ENCODE measurements around the gene RPE. TPM values are rescaled to one million over a fixed set of nuclear protein-coding genes. Genes with fewer than 3 reads are reported as not detected.

Gene RPE
- polyA plus RNA-seq (ENCODE audit: insufficient read length): 22.7 TPM

DNA sequence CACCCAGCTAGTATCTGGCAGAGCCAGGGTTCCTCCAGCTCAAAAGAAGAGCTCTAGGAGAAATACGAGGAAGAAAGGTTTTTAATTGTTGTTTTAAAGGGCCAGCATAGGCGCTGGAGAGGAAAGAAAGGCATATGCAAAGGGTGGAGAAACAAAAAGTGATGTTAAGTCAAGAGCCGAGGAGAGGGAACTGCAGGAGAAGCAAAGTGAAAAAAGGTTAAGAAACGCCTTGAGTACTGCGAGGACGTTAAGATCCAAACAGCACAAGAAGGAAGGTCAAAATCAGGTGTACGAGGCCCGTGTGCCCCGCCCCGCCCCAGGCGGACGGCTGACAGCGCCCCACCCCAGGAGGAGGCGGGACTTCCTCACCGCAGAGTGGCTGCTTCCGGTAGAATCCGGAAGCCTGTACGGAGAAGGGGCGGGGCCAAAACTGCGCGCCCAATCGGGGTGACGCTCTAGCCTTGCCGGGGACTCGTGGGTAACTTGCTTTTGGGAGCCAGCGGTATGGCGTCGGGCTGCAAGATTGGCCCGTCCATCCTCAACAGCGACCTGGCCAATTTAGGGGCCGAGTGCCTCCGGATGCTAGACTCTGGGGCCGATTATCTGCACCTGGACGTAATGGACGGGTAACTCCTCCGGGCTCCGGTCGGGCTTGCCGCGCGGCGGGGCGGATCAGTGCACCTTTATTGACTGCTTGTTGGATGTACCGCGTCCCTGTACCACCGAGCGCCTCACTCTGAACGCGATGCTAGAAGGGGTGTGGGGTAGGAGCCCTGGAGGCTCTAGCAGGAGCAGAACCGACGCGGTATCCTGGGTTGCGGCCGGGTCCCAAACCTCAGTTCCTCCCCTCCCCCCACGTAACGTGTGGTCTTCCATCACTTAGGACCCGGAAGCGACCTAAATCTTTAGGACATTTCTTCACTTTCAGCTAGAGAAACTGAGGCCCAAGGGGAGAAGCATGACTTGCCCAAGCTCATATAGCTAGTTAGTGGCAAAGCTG lies at the start of gene RPE:
Gene RPE, plus strand, starts transcription at position 481 of the 1,000 bp plus-strand sequence. Its CDS starts 24 bp downstream, at position 505.
- DNase-seq: peak; percentile 95

DNA sequence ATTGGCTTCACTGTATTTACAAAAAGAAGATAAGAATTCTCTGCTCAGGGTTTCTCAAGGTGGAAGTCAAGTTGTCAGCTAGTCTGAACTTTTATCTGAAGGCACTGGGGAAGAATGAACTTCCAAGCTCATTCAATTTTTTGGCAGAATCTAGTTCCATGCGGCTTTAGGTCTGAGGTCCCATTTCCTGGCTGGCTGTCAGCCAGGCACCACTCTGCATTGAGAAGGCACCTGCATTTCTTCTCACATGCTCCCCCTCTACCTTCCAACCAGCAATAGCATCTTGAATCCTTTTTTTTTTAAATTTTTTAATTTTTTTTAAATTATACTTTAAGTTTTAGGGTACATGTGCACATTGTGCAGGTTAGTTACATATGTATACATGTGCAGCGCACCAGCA lies 46.2 kb upstream of the RPE start:
- no peak for DNase-seq

DNA sequence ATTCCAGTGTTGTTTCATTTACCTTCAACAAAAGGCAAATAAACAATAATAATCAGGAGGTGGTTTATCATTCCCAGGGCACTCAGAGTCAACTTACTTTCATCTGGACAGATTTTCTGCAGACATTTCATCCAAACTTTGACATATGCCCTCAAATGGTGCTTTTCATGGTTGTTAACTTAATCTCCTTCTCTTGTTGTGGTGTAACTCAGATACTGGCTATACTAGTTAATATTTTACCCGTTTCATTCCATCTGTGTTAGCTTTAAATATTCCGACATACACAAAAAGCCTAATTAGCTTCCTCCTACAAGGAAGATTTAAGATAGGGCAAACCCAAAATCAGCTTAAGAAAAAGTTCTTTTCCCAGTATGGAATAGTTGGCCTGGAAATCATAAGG lies 44.4 kb upstream of the RPE start:
- DNase-seq: no peak

DNA sequence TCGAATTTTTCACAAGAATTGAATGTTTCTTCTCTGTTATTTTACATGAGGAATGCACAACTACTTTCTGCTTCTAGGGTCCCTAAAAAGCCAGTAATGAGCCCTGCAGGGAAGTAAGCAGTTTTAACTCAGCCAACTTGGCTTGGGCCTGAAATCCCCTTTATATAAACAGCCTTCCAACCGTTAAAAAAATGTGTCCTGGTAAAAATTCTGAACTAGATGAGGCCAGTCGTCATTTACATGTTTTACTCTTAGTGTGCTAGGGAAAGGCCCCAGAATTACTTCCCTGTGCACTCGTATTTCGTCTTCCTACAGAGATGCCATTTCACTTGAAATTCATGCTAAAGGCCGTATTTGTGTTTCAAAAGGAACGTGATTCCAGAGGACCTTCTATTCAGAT lies 42.4 kb upstream of the RPE start:
- DNase-seq: no peak

DNA sequence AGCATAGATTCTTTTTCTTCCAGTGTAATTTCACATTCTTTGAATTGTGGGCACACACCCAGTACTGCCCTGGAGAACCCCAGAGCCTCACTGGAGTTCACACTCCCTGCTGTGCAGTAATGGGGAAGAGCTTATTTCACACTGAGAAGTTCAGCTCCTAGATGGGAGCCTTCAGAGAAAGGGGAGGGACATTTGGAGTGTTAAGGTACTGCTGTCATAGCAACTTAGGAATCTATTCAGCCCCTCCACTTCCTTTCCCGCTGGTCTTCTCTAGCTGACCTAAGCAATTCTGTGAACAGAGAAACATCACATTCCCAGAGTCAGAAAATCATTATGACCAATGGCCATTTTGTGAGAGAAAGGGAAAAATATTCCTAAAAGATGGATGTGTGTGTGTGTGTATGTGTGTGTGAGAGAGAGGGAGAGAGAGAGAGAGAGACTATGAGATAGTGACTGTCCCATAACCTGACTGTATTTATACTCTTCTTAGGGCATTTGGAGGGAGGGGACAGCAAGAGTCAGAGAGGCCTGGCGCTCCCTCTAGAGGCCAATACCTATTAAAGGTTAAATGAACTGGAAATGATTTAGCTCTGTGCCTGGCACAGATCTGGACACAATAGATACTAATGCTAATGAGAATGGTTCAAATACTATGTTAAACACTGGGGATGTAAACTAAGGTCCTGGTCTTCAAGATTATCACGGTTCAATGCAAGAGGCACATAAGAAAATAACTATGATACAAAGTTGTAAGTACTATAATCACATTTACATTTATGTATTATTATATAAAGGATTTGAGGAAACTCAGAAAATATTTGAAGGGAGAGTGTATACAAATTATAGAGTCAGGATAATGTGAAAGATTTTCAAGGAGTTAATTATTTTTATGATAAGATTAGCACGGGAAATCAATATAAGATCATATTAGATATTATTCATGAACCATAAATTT lies 41.5 kb upstream of the RPE start:
- DNase-seq: peak; percentile 48

DNA sequence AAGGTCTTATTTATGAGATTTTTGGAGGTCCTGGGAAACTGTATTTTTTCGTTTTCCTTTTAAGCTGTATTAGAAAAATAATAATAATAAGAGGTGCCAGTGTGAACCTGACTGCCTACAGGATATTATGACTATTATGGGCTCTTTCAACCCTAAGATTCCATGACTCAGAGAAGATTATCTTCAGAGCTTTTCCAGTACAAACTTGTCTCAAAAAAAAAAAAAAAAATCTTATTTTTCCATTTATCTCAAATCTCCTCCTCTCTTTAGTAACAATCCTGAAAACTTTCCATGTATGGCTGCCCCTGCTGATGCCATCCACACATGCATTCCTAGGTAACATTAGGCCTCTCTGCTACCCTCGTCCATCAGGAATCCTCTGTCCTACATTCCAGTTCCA lies 36.7 kb upstream of the RPE start:
- no peak for DNase-seq

DNA sequence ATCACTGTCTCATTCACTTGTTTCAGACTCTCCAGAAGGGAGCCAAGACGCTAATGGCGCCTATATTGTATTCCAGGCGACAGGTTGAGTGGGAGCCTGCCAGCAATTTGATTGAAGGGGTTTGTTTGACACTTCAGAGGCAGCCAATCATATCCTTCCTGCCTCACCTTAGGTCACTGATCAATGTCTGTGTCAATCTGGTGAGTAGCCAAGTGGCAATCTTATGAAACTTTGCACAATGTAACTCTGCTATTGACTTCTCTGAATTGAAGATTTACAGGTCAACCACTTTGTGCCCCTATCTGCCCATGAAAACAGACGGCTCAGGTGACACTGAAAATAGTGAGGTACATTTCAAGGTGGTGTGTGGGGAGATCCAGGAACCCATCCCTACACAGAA lies 32.7 kb upstream of the RPE start:
- no peak for DNase-seq

DNA sequence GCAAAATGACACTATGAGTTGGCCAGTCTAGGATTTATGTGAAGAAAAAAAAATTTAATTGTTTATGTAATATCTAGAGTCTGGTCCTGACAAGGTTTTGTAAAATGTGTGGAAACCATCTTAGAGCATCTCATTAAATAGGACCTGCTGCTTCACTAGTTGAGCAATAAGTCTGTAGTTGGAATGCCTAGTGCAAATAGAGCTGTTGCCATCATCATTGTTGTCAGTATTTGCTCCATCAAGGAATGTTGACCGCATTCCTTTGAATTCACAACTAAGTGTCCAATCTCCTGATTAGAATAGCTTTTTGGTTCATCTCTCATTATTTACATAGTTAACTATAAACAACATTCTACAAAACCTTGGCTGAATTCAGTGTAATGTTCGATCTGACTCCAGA lies 32.2 kb upstream of the RPE start:
- DNase-seq: no peak

DNA sequence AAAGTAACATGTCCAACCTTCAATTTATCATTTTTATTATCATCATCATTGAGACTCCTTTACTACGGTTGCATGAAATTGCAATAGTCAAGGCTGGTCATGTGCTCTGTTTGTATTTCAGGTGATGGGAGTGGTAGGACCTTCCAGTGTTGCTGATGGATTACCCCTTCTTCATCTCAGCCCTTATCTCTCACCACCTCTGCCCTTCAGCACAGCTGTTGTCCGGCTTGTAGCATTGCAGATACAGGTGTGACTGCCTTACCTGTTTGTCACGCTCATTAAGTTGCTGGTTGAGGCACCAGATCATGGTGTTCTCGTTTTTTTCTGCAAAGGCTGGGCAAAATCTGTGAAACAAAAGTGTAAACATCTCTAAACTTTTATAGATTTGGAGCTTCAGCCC lies 31.7 kb upstream of the RPE start:
- DNase-seq: no peak

DNA sequence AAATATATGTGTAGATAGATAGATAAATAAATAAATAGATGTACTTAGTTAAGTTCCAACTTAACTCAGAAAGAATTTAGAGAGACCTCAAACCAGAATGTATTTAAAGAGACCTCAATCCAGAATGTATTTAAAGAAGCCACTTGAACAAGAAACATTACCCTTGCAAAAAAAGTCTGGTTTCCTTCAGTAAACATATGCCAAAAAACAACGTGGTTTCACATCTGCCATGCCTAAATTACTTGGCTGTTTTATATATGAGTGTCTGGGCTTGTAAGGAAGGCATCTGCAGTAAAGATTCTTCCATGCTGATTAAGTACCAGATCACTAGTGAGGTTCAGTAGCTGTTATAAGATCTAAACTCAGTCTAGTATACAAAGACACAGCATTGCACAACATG lies 29.1 kb upstream of the RPE start:
- no peak for DNase-seq

DNA sequence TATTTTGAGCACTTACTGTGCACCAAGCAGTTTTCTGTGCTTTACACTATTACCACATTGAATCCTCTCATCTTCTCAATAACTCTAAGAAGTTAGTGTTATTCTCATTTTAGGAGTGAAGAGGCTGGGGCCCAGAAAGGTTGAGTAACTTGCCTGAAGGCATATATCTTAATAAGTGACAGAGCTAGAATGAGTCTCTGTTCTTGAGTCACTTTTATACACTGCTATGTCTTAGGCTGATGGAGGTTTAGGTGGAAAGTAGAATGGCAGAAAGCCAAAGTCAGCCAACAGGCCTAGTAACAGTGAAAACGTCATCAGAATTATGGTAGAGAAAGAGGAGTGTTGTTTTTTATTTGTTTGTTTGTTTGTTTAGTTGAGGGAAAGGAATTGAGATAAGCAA lies 27.9 kb upstream of the RPE start:
- DNase-seq: no peak

DNA sequence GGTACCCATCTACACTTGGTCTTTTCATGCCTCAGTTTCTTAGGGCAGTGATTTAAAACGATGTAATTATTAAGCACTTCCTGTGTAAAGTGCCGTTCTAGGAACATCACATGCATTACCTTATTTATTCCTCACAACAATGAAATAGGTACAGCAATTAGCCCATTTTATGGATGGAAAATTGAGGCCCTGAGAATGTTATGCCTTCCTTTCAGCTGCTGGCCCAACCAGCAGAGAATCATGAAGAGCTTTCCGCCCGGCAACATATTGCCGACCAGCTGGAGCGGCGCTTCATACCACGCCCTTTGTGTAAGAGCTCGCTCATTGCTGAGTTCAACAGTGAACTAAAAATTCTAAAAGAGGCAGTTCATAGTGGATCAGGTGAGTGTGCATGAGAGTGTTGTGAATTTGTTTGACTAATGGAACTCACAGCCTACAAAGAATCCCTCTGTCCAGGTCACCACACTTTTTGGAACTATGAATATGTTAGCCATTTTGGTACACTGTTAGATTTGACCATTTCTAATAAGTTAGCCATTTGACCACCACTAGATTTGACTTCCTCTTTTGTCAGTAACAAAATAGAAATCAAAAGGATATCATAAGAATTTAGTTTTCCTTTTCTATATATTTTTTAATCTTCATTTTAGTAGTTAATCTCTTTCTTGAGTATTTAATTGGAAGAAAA lies 25.6 kb upstream of the RPE start:
- DNase-seq: no peak

DNA sequence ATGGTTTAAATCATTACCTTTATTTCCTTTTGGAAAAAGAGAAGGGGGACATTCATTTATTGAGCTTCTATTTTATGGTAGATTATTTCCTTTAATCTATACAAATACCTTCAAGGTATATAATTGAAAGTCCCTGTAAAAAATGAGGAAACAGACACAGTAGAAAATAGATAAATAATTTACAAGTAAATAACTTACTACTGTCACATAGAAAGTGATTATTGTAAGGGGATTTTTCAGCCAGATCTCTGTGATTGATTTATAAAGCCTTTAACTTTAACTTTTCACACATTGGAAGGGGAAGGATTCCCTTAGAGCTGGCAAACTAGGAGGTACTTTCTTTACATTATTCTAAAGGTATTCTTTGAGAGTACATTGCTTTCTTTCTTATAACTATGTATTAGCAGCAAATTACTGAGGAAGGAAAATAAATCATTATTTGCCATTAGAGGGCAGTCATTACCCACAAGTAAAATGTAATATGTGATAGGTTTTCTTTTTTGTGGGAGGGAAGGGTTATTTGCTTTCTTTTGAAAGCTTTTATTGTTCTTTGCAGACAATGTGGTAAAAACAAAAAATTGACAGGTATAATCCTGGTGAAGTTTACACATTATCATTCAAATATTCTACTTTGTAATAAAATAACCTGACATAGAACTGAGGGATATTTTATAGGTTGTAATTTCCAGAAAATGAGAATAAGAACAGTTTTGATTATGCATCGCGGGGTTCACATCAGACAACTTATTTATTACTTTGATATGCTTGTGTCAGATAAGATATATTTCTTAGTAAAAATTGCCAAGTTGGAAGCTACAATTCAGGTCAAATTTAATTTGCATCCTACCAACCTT lies 24.8 kb upstream of the RPE start:
- peak; percentile 41 for DNase-seq

DNA sequence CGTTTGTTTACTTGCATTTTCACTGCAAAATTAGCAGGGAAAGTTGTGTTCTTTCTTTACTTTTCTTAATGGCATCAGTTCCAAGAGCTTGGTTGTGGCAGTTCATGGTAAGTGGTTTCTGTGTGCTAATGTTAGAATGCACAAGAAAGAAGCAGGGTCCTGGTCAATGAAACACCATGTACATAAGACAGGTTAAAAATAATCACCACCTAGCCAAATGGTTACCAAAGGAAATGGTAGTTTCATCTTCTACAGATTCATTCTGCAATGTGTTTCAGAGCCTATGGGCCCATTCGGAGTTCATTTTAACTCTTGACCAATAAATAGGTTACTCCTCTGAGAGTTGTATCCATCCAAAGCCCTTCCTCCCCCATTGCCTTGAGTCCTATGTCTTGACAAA lies 18.1 kb upstream of the RPE start:
- no peak for DNase-seq

DNA sequence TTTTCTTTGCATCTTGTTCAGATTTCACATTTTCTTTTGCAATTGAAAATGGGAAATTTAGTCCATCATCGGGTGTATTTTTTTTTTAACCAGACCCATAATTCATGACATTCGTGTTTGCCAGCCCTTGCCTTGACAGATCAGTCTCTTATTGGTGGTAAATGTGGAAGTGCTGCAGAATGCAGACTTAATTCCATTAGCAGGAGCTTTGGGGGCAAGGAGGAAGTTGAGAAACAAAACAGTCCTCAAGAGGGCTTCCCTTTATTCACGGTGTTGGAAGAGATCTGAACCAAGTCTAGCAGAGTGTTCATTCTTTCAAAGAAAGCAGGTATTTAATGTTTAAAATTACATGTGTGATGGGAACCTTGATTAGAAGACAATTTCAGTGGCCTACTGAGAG lies 16.6 kb upstream of the RPE start:
- no peak for DNase-seq

DNA sequence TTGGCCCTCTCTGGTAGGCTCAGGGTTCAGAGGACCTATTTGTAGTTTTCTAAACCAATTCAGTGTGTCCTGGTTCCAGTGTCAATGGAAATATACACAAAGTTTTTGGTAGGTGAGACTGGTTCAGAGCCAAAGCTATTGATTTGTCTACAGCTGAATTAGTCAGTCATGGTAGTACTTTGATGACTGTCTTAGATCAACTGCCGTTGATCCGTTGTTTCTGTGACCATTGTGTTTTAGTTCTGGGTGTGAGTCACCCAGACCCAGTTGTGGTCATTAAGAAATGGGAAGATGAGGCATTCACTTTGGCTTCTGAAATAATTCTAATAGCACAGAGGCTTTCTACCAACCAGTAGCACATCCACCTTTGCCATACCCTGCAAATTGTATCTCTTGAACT lies 16.0 kb upstream of the RPE start:
- DNase-seq: no peak

DNA sequence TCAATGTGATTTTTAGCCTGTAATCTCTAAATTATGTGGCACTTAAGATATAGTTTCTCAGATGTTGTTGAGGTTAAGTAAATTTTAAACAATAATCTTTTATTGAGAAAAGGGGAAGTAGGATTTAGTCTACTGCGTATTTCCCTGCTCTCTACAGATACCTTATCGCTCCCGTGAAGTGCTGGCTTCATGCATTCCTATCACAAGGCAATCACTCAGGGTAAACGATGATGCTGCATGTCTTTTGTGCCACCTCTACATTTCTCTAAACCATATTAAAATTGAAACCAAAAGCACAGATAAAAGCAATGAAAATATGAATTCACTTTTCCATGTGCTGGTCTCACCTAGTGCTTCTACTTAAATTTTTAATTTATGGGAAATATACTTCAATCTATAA lies 14.4 kb upstream of the RPE start:
- no peak for DNase-seq

DNA sequence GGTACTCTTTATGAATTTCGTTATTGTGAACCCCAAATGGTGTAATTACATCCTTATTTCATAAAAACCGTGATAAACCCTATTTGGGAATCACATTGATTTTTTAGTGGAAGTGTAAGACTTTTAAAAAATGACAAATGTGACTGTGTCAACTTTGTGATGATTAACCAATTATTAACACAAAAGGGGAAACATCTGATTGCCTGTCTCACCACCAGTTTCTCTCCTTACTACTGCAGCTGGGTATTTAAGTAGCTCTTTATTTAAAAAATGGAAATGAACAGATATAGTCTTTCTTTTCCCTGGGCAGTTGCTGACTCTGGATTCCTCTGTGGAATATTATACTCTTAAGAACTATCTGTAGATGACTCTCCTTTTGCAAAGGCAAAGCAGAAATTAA lies 11.6 kb upstream of the RPE start:
- no peak for DNase-seq

DNA sequence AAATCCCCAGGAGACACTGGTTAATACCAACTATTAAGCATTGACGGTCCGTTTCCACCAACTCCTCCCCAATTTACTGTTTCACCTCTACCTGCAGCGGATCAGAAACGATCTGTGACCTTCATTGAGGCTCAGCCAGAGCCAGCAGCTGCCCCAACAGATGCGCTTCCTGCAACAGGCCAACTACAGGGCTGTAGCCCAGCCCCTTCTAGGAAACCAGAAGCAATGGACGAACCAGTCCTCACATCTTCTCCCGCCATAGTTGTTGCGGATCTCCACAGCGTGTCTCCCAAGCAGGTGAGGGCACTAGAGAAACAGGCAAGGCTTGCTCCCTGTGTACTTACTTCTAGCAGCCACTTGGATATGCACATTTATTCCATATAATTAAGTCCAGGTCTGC lies 8.5 kb upstream of the RPE start:
- DNase-seq: no peak

DNA sequence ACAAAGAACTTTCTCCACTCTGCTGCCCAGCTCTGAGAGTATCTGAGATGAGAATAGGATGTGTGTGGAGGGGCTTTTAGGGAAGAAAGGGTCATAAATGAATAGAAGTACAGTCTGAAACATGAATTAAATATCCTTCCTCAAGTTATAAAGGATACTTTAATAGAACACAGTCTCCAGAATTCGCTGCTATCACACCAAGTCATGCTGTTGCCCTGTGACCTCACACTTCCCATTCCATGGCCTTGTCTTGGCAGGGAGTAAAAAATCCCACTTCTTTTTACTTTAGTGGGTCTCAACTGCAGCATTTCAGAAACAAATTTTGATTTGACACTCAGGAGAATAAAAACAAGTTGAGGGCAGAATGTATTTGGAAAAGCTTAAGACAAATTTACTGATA lies 3.8 kb upstream of the RPE start:
- no peak for DNase-seq

DNA sequence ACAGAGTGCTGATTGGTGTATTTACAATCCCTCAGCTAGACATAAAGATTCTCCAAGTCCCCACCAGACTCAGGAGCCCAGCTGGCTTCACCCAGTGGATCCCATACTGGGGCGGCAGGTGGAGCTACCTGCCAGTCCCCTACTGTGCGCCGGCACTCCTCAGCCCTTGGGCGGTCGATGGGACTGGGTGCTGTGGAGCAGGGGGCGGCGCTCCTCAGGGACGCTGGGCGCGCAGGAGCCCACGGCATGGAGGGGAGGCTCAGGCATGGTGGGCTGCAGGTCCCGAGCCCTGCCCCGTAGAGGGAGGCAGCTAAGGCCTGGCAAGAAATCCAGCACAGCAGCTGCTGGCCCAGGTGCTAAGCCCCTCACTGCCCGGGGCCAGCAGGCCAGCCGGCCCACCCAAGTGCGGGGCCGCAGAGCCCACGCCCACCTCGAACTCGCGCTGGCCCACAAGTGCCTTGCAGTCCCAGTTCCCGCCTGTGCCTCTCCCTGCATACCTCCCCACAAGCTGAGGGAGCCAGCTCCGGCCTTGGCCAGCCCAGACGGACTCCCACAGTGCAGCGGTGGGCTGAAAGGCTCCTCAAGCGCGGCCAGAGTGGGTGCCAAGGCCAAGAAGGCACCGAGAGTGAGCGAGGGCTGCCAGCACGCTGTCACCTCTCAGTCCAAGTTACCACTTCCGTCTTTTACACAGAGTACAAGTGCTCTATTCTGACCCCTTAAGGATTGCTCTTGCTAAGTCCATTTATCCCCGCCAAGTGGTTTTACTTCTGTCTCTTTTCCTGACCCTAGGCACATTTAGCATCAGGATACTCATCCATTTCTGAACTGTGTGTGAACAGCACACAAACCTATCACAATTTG lies 1.7 kb upstream of the RPE start:
- DNase-seq: no peak

Data from hindlimb muscle (tissue), 1 donor.